ENCODE results near the gene TTR.

TTR gene

DNA sequence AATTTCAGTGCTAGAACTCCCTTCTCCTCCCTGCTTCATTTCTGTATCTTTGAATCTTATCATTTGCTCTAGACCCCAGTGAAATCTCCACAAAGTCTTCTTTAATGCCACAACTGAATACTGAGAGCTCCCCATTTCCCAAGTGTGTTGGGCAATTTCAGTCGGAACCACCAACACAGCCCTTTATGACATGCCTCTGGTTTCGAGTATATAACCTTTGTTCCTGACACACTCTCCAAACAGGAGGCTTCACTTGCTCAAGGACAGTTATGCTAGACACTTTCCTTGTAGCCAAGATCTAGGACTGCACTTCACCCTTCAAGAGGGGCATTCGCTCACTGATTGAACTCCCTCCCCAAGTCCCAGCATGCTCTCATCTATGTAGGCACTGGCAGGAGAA is 18.6 kb upstream of the TTR start:
- TF ChIP-seq NFIC (IDR thresholded peaks at IDR 0.05) (no peak), FOXM1 (IDR thresholded peaks at IDR 0.05; ENCODE audit: borderline replicate concordance, low read depth) (no peak), EGR1 (IDR thresholded peaks at IDR 0.05) (no peak)

DNA sequence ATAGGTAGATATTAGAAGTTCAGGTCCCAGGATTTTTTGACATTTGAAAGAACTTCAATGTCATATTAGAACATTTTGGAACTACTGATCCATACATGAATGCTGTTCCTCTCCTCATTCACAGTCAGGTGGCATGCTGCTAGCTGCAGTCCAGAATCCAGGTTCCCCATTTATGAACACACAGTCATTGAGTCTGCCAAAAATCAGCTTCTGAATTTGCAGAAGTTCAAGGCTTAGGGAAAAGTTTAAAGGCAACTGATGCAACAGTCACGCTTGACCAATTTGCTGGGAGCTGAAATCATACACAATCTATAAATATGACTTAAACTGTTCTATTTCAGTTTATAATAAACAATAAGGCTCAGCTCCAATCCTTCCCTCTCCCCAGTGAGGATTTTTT is 17.3 kb upstream of the TTR start:
- no peak for TF ChIP-seq CEBPB (IDR thresholded peaks at IDR 0.05)
- no peak for TF ChIP-seq YY1 (IDR thresholded peaks at IDR 0.05; ENCODE audit: low read depth)
- no peak for TF ChIP-seq FOXM1 (IDR thresholded peaks at IDR 0.05; ENCODE audit: borderline replicate concordance, low read depth)
- no peak for TF ChIP-seq TEAD4 (IDR thresholded peaks at IDR 0.05)
- no peak for TF ChIP-seq ZBTB7A (IDR thresholded peaks at IDR 0.05; ENCODE audit: low read depth)

DNA sequence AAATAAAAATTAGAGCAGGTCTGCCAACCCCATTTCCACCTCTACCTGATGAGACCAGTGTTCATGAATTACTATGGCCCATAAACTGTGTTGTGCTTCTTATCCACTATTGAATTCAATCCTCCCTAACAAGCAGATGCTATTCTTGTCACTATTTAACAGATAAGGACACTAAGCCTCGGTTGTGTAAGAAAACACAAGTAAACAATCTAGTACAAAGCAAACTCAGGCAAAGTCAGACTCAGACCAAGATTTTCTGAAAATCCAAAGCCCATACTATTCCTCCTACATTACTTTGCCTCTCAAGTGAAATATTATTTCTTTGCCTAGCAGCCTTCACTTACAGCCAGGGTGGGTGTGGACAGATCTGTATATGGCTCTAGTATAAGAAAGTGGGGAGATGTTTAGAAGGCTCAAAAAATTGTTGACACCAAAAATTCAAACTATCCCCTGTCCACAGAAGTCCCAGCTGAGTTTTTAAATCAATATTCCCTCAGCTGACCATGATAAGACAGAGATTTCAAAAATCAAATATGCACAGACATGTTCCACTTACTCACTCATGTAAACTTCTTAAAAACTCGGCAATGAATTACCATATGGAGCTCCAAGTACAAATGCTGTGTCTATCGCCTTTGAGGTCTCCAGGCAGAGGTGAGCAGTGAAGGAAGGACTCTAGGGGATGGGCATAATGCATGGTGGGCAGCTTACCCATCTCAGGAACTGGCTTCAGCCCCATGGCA is 16.0 kb upstream of the TTR start:
- TF ChIP-seq NFIC (IDR thresholded peaks at IDR 0.05) (no peak), RAD21 (IDR thresholded peaks at IDR 0.05; ENCODE audit: low read depth) (no peak), CEBPB (IDR thresholded peaks at IDR 0.05) (no peak), EP300 (IDR thresholded peaks at IDR 0.05; ENCODE audit: borderline replicate concordance) (no peak), FOXM1 (IDR thresholded peaks at IDR 0.05; ENCODE audit: borderline replicate concordance, low read depth) (no peak), TCF12 (IDR thresholded peaks at IDR 0.05; ENCODE audit: low read depth) (no peak), REST (IDR thresholded peaks at IDR 0.05; ENCODE audit: low read depth) (no peak), CREB1 (IDR thresholded peaks at IDR 0.05; ENCODE audit: low read depth) (no peak), TEAD4 (IDR thresholded peaks at IDR 0.05) (no peak), EGR1 (IDR thresholded peaks at IDR 0.05) (no peak), ZBTB7A (IDR thresholded peaks at IDR 0.05; ENCODE audit: low read depth) (no peak), MAX (IDR thresholded peaks at IDR 0.05) (no peak)

DNA sequence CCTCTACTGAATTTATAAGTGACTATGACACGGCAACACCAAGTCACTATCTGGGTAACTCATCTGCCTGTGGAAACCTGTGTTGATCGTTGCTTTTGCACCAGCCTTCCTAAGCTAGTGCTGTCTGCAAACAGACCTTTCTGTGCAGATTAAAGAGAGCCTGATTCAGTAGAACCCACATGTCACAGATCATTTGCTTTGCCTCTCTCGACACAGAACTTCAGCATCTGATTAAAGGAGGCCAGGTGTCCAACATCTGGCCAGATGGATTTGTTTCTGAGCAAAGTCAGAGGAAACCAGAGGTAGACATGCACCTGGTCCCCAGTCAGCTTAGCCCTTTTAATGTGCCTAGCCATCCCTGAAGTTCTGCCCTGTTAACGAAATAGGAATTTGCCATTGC is 15.0 kb upstream of the TTR start:
- no peak for TF ChIP-seq CREB1 (IDR thresholded peaks at IDR 0.05; ENCODE audit: low read depth)
- no peak for TF ChIP-seq EP300 (IDR thresholded peaks at IDR 0.05; ENCODE audit: borderline replicate concordance)
- no peak for TF ChIP-seq ZBTB7A (IDR thresholded peaks at IDR 0.05; ENCODE audit: low read depth)
- TF ChIP-seq, protein P1, sequence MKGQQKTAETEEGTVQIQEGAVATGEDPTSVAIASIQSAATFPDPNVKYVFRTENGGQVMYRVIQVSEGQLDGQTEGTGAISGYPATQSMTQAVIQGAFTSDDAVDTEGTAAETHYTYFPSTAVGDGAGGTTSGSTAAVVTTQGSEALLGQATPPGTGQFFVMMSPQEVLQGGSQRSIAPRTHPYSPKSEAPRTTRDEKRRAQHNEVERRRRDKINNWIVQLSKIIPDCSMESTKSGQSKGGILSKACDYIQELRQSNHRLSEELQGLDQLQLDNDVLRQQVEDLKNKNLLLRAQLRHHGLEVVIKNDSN (IDR thresholded peaks at IDR 0.05), result no peak
- no peak for TF ChIP-seq RAD21 (IDR thresholded peaks at IDR 0.05; ENCODE audit: low read depth)
- TF ChIP-seq FOXM1 (IDR thresholded peaks at IDR 0.05; ENCODE audit: borderline replicate concordance, low read depth), result no peak
- no peak for TF ChIP-seq EGR1 (IDR thresholded peaks at IDR 0.05)
- TF ChIP-seq TEAD4 (IDR thresholded peaks at IDR 0.05), result no peak
- TF ChIP-seq REST (IDR thresholded peaks at IDR 0.05; ENCODE audit: low read depth), result no peak
- TF ChIP-seq YY1 (IDR thresholded peaks at IDR 0.05; ENCODE audit: low read depth), result no peak
- TF ChIP-seq CEBPB (IDR thresholded peaks at IDR 0.05), result no peak
- no peak for TF ChIP-seq NFIC (IDR thresholded peaks at IDR 0.05)
- TF ChIP-seq TCF12 (IDR thresholded peaks at IDR 0.05; ENCODE audit: low read depth), result no peak
- no peak for TF ChIP-seq MAX (IDR thresholded peaks at IDR 0.05)

- no peak for TF ChIP-seq CEBPB (IDR thresholded peaks at IDR 0.05)
- TF ChIP-seq YY1 (IDR thresholded peaks at IDR 0.05; ENCODE audit: low read depth), result no peak
These were observed 14.5 kb upstream of the TTR start for GRCh38 chr18:31577195-31577594.

DNA sequence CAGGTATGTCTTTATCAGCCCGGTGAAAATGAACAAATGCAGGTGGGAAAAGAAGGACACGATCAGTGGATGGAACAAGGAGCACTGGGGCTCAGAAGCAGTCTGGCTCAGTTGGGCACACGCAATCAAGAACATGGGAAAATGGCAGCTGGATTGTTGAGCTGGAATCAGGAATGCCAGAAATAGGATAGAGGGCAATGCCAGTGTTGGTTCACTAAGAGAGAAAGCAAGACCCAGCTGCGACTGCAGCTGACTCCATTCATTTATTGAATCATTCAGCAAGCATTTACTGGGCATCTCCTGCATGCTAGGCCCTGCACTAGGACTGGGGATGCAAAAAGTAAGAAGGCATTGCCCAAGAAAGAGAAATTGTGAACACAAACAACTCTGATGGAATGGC is 13.6 kb upstream of the TTR start:
- TF ChIP-seq NFIC (IDR thresholded peaks at IDR 0.05) (no peak), TCF12 (IDR thresholded peaks at IDR 0.05; ENCODE audit: low read depth) (no peak), EP300 (IDR thresholded peaks at IDR 0.05; ENCODE audit: borderline replicate concordance) (no peak), YY1 (IDR thresholded peaks at IDR 0.05; ENCODE audit: low read depth) (no peak), RAD21 (IDR thresholded peaks at IDR 0.05; ENCODE audit: low read depth) (no peak), REST (IDR thresholded peaks at IDR 0.05; ENCODE audit: low read depth) (no peak), TAF1 (IDR thresholded peaks at IDR 0.05; ENCODE audit: low read depth) (no peak), EGR1 (IDR thresholded peaks at IDR 0.05) (no peak)

Data from Ishikawa (cell line).